ENCODE measurements around the gene LRRFIP2.

The LRRFIP2 gene

GRCh38 chr3:37143821-37144220 is 30.6 kb downstream of the LRRFIP2 start:
- TF ChIP-seq CTCF (conservative IDR thresholded peaks at IDR 0.05; ENCODE audit: low read length) = no peak
- no peak for DNase-seq (ENCODE audit: low read depth)
- no peak overlapping the region for H3K4me3 ChIP-seq (ENCODE audit: low read length)

- no peak overlapping the region for H3K4me3 ChIP-seq (ENCODE audit: low read length)
- no peak for DNase-seq (ENCODE audit: low read depth)
- TF ChIP-seq CTCF (conservative IDR thresholded peaks at IDR 0.05; ENCODE audit: low read length) = no peak
Measured at GRCh38 chr3:37141676-37142075, 32.7 kb downstream of the LRRFIP2 start.

- H3K4me3 ChIP-seq (ENCODE audit: low read length) = no peak overlapping the region
- no peak for TF ChIP-seq CTCF (conservative IDR thresholded peaks at IDR 0.05; ENCODE audit: low read length)
- no peak for DNase-seq (ENCODE audit: low read depth)
Measured at GRCh38 chr3:37140899-37141541, 33.4 kb downstream of the LRRFIP2 start.

- DNase-seq (ENCODE audit: low read depth) = no peak
- no peak for TF ChIP-seq CTCF (conservative IDR thresholded peaks at IDR 0.05; ENCODE audit: low read length)
- no peak overlapping the region for H3K4me3 ChIP-seq (ENCODE audit: low read length)
Measured at GRCh38 chr3:37139567-37140052, 34.8 kb downstream of the LRRFIP2 start.

- no peak for TF ChIP-seq CTCF (conservative IDR thresholded peaks at IDR 0.05; ENCODE audit: low read length)
- no peak for DNase-seq (ENCODE audit: low read depth)
- no peak overlapping the region for H3K4me3 ChIP-seq (ENCODE audit: low read length)
Measured at GRCh38 chr3:37138816-37139215, 35.6 kb downstream of the LRRFIP2 start.

GRCh38 chr3:37137516-37137915 is 36.9 kb downstream of the LRRFIP2 start:
- H3K4me3 ChIP-seq (ENCODE audit: low read length) = no peak overlapping the region
- no peak for TF ChIP-seq CTCF (conservative IDR thresholded peaks at IDR 0.05; ENCODE audit: low read length)
- no peak for DNase-seq (ENCODE audit: low read depth)

- no peak for TF ChIP-seq CTCF (conservative IDR thresholded peaks at IDR 0.05; ENCODE audit: low read length)
- peak; percentile 46 for DNase-seq (ENCODE audit: low read depth)
- H3K4me3 ChIP-seq (ENCODE audit: low read length) = no peak overlapping the region
Measured at GRCh38 chr3:37136067-37136466, 38.3 kb downstream of the LRRFIP2 start.

Data from AG10803 (cell line).